Erythroblast (primary cell): ENCODE measurements around the gene IFIT1B.

ENCODE experiments used
- GATA1 ChIP-seq: IDR thresholded peaks from 2 replicates; pipeline ENCODE4 v1.6.1; 2011; ENCODE audit warnings: low read depth, mild to moderate bottlenecking, control low read depth, low read length, moderate library complexity
- POLR2A ChIP-seq: IDR thresholded peaks from 2 replicates; pipeline ENCODE4 v1.6.1; 2011; ENCODE audit warnings: mild to moderate bottlenecking, low read length

DNA sequence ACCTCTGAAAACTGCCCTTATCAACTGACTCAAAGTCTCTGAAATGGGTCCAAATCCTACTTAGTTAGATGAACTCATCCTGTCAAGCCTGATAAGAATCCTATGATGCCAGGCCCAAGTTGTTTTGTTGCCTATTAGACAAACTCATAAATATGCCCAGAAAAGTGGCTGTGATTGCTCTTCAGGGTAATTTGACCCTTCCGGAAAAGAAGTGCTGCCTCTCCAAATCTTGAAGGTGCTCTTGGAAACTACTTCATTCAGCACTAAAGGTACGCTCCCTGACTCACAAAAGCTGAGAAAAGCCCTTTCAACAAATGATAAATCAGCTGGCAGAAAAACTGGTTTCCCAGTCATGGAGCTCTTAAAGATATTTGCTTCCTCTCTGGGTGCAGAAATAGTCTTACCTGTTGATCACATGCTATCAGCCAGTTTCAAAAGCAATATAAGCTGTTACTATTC, 43.2 kb downstream of the IFIT1B start:
- TF ChIP-seq POLR2A (no peak), GATA1 (no peak)
